Activated CD4-positive, alpha-beta T cell treated with anti-CD3 and anti-CD28 coated beads, Interleukin-2, Interleukin-6, amounts not matched to agents 100 ng/mL and 50 ng/mL, durations not matched to agents 16 hours and 8 hours (primary cell): ENCODE results near the gene SCUBE3.

Experiments used
- DNase-seq: peaks from one replicate; pipeline ENCODE4 v3.0.0-alpha.2; 2020

Gene SCUBE3

GRCh38 chr6:35278708-35279107 lies 65.0 kb downstream of the SCUBE3 start:
- no peak for DNase-seq

GRCh38 chr6:35280903-35281302 lies 67.1 kb downstream of the SCUBE3 start:
- DNase-seq: no peak

GRCh38 chr6:35282472-35282871 lies 68.7 kb downstream of the SCUBE3 start:
- DNase-seq: peak; percentile 16

GRCh38 chr6:35283361-35283760 lies 69.6 kb downstream of the SCUBE3 start:
- no peak for DNase-seq

- no peak for DNase-seq
Measured at GRCh38 chr6:35287671-35288396, 74.1 kb downstream of the SCUBE3 start.

GRCh38 chr6:35288834-35289233 lies 75.1 kb downstream of the SCUBE3 start:
- DNase-seq: no peak

- DNase-seq: no peak
Measured at GRCh38 chr6:35291491-35291890, 77.7 kb downstream of the SCUBE3 start.

GRCh38 chr6:35292494-35292893 lies 78.7 kb downstream of the SCUBE3 start:
- no peak for DNase-seq

- no peak for DNase-seq
Measured at GRCh38 chr6:35293681-35294080, 79.9 kb downstream of the SCUBE3 start.

- peak; percentile 68 for DNase-seq
Measured at GRCh38 chr6:35294308-35294945, 80.7 kb downstream of the SCUBE3 start.

- DNase-seq: no peak
Measured at GRCh38 chr6:35295036-35295435, 81.3 kb downstream of the SCUBE3 start.

GRCh38 chr6:35295521-35296315 lies 82.0 kb downstream of the SCUBE3 start:
- DNase-seq: no peak

GRCh38 chr6:35296931-35297600 lies 83.3 kb downstream of the SCUBE3 start:
- DNase-seq: no peak

GRCh38 chr6:35297601-35298481 lies 84.1 kb downstream of the SCUBE3 start, which contains the start of gene DEF6:
Gene DEF6 (plus strand): TSS chr6:35297818. CDS start chr6:35297857, 39 bp downstream.
- DNase-seq: peak; percentile 94

GRCh38 chr6:35298625-35299140 lies 84.9 kb downstream of the SCUBE3 start:
- peak; percentile 34 for DNase-seq

- peak; percentile 52 for DNase-seq
Measured at GRCh38 chr6:35299674-35300073, 85.9 kb downstream of the SCUBE3 start.

- peak; percentile 64 for DNase-seq
Measured at GRCh38 chr6:35300848-35301247, 87.1 kb downstream of the SCUBE3 start.
